Measurements from ENCODE around the gene COL6A1.

Gene COL6A1

DNA sequence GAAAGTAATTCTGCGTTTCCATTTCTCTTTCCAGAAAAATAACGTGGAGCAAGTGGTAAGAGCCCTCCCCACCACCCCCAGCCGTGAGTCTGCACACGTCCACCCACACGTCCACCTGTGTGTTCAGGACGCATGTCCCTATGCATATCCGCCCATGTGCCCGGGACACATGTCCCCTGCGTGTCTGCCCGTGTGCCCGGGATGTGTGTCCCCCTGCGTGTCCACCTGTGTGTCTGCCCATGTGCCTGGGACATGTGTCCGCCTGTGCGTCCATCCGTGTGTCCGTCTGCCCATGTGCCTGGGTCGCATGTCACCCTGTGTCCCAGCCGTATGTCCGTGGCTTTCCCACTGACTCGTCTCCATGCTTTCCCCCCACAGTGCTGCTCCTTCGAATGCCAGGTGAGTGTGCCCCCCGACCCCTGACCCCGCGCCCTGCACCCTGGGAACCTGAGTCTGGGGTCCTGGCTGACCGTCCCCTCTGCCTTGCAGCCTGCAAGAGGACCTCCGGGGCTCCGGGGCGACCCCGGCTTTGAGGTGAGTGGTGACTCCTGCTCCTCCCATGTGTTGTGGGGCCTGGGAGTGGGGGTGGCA lies 5.6 kb downstream of the COL6A1 start:
- peak overlapping the region; percentile 98 for H3K4me3 ChIP-seq (replicated peaks; ENCODE audit: low read depth, low read length)
- TF ChIP-seq, protein P1, sequence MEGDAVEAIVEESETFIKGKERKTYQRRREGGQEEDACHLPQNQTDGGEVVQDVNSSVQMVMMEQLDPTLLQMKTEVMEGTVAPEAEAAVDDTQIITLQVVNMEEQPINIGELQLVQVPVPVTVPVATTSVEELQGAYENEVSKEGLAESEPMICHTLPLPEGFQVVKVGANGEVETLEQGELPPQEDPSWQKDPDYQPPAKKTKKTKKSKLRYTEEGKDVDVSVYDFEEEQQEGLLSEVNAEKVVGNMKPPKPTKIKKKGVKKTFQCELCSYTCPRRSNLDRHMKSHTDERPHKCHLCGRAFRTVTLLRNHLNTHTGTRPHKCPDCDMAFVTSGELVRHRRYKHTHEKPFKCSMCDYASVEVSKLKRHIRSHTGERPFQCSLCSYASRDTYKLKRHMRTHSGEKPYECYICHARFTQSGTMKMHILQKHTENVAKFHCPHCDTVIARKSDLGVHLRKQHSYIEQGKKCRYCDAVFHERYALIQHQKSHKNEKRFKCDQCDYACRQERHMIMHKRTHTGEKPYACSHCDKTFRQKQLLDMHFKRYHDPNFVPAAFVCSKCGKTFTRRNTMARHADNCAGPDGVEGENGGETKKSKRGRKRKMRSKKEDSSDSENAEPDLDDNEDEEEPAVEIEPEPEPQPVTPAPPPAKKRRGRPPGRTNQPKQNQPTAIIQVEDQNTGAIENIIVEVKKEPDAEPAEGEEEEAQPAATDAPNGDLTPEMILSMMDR (IDR thresholded peaks at IDR 0.05; ENCODE audit: low read depth, low read length, missing control alignments): no peak
- no peak for DNase-seq (ENCODE audit: extremely low read depth, low read depth)

DNA sequence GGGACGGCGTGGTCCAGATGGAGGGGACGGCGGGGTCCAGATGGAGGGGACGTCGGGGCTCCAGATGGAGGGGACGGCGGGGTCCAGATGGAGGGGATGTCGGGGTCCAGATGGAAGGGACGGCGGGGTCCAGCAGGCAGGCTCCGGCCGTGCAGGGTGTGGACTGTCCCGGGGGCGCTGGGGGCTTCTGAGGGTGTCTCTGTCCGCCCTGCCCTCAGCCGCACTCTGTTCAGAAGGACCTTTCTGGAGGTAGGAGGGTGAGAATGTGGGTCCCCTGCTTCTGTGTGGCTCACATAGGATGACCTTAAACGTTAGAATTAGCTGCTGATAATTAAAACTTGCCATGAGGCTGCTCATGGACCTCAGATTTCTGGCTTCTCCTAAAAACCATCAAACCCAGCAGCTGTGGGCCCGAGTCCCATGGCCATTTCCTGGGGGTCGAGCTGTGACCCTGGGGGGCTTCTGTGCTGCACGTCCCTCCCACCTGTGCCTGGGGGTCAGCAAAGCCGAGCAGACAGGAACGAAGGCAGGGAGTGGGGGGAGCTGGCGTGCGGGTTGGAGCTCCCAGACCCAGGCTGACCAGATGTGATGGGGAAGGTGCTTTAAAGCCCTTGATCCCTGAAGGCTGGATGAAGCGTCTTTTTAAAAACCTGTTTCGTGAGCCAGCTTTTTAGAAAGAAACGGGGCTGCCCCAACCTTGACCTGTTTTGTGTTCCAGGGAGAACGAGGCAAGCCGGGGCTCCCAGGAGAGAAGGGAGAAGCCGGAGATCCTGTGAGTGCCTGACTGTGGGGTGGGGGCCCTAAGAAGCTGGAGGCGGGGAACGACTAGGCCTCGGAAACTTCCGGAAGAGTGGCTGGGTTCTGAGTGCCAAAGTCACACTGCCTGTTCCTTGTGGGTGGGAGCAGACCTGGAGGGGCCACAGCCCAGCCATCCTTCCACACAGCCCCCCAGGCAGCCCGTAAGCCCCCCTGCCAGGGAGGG lies 7.1 kb downstream of the COL6A1 start:
- no peak for DNase-seq (ENCODE audit: extremely low read depth, low read depth)
- TF ChIP-seq, protein P1 (IDR thresholded peaks at IDR 0.05; ENCODE audit: low read depth, low read length, missing control alignments): no peak
- H3K4me3 ChIP-seq (replicated peaks; ENCODE audit: low read depth, low read length): no peak overlapping the region

DNA sequence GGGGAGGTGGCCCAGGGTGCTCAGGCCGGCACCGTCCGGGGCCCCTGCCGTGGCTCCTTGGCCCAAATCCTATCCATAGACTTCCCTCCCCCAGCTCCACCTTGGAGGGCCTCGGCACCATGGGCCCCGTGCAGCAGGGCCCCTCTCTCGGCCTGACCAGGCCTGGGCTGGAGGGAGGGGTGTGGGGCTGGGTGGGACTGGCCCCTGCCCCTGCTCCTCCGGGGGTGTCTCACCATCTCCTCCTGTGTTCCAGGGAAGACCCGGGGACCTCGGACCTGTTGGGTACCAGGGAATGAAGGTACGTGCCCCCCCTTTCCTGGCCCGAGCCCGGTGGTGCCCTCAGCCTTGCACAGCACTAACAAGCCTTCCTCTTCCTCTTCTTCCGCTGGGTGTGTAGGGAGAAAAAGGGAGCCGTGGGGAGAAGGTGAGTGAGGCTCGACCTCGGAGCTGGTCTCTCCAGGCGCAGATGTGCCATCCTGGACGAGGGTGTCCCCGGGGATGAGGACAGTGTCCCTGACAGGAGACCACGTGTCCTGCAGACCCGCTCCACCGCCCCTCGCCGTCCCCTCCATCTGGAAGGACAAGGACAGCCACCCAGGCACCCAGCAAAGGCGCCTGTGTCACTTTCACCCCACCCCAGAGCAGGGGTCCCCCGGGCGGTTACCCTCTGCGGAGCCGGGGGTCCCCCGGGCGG lies 7.9 kb downstream of the COL6A1 start:
- DNase-seq (ENCODE audit: extremely low read depth, low read depth): no peak
- TF ChIP-seq, protein P1 (IDR thresholded peaks at IDR 0.05; ENCODE audit: low read depth, low read length, missing control alignments): no peak
- H3K4me3 ChIP-seq (replicated peaks; ENCODE audit: low read depth, low read length): no peak overlapping the region

DNA sequence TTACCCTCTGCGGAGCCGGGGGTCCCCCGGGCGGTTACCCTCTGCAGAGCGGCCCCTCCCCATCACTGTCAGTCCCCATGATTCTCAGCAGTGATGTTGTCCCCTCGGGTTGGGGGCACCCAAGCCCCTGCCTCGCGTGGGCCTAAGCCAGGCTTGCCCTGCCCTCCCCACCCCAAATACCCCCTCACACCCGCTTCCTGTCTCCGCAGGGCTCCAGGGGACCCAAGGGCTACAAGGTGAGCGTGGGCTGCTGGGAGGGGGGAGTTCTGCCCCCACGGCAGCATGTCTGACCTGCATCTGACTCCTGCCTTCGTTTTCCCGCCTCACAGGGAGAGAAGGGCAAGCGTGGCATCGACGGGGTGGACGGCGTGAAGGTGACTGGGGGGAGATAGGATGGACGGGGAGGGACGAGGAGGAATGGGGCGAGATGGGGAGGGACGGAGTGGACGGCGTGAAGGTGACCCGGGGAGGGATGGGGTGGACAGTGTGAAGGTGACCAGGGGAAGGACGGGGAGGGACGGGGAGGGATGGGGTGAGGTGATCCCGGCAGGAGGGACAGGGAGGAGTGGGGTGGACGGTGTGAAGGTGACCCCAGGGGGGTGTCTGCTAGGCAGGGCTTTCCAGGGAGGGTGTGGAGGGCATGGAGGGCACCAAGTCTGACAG lies 8.6 kb downstream of the COL6A1 start:
- TF ChIP-seq, protein P1 (IDR thresholded peaks at IDR 0.05; ENCODE audit: low read depth, low read length, missing control alignments): no peak
- no peak overlapping the region for H3K4me3 ChIP-seq (replicated peaks; ENCODE audit: low read depth, low read length)
- no peak for DNase-seq (ENCODE audit: extremely low read depth, low read depth)

DNA sequence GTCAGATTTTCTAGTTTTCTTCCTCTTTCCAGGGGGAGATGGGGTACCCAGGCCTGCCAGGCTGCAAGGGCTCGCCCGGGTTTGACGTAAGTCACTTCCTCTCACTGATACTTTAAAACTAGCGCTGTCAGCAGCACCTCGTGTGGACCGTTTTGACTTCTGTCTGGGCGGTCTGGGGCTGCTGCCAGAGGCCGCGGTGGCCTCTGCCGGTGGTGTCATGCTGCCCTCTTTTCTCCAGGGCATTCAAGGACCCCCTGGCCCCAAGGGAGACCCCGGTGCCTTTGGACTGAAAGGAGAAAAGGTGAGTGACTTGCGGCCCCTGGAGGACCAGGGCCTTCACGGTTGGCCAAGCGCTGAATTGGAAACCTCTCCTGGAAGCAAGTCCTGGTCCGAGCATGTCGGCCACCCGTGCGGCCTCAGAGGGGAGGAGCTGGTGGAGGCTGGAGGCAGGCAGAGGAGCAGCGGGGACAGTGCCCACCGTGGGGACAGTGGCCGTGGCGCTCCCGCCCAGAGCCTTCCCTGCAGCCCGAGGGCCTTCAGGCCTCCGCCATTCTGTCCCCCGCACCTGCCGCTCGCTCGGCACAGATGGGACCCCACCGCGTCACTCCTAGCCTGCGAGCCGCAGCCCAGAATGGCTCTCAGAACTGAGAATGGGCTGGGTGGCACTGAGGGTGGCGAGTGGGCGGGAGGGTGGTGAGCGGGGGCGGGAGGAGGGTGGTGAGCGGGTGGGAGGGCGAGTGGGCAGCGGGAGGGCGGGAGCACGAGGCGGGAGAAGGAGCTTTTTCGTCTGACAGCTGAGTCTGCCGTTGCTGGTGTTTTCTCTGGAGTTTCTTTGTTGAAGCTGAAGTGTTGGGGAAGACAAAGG lies 9.4 kb downstream of the COL6A1 start:
- DNase-seq (ENCODE audit: extremely low read depth, low read depth): no peak
- H3K4me3 ChIP-seq (replicated peaks; ENCODE audit: low read depth, low read length): no peak overlapping the region
- TF ChIP-seq, protein P1 (IDR thresholded peaks at IDR 0.05; ENCODE audit: low read depth, low read length, missing control alignments): no peak

Measured in HFF-Myc (cell line).